Ovary (tissue), 3 donors: ENCODE data around the gene ESCO1.

Experiments
- POLR2A ChIP-seq: fragments of 450-650 bp; IDR thresholded peaks from one replicate; pipeline ENCODE4 v1.6.1; 2017; ENCODE audit warnings: antibody characterized with exemption, mild to moderate bottlenecking, moderate library complexity
- TF ChIP-seq, protein P1 (sequence below), 3 donors: fragments of 450-650 bp in 2 of 3; fragments of 200-600 bp in 1 of 3; IDR thresholded peaks; one replicate each; pipeline versions ENCODE4 v1.5.1 to v1.8.0; 2016 to 2022; ENCODE audit warnings: antibody characterized with exemption in 3 of 3, mild to moderate bottlenecking in 1 of 3
- donor health status: DM: no; HTN: no; CAD: no.

DNA sequence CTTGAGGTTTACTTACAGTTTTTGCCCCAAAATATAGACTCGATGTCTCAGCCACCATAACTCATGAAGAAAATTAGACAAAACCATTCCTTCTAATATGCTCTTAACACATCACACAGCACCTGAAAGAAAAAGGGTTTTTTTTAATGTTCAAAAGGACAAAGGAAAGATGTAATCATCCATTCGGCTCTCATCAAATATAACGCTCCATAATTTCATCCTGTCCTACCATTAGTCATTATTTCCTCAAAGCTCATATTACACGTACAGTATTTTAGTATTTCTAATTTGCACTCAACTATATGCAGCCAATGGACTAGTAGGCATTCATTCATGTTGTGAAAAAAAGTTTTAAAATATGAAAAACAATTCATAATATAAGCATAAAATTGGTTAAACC, 24.8 kb downstream of the ESCO1 start:
- TF ChIP-seq POLR2A: no peak
- TF ChIP-seq, protein P1, sequence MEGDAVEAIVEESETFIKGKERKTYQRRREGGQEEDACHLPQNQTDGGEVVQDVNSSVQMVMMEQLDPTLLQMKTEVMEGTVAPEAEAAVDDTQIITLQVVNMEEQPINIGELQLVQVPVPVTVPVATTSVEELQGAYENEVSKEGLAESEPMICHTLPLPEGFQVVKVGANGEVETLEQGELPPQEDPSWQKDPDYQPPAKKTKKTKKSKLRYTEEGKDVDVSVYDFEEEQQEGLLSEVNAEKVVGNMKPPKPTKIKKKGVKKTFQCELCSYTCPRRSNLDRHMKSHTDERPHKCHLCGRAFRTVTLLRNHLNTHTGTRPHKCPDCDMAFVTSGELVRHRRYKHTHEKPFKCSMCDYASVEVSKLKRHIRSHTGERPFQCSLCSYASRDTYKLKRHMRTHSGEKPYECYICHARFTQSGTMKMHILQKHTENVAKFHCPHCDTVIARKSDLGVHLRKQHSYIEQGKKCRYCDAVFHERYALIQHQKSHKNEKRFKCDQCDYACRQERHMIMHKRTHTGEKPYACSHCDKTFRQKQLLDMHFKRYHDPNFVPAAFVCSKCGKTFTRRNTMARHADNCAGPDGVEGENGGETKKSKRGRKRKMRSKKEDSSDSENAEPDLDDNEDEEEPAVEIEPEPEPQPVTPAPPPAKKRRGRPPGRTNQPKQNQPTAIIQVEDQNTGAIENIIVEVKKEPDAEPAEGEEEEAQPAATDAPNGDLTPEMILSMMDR (IDR thresholded peaks at IDR 0.05): no peak
